Activated naive CD8-positive, alpha-beta T cell (primary cell): ENCODE results near the gene UHMK1.
A peak's percentile ranks its signal among the peaks of the same experiment; 100 is the strongest.
"Not testable (repeated sequence)": the region's sequence is repeated elsewhere in the genome, so short reads cannot be mapped to it uniquely, and the experiment has no call there.

Experiments
- H3K27ac Mint-ChIP-seq: one replicate; pipeline ENCODE4 v1.8.0; 2021; ENCODE audit warnings: mixed read lengths
- H3K27me3 Mint-ChIP-seq: one replicate; pipeline ENCODE4 v1.8.0; 2021; ENCODE audit warnings: mixed read lengths
- H3K36me3 Mint-ChIP-seq: one replicate; pipeline ENCODE4 v1.8.0; 2021; ENCODE audit warnings: mixed read lengths
- H3K4me1 Mint-ChIP-seq: one replicate; pipeline ENCODE4 v1.8.0; 2021; ENCODE audit warnings: low read depth, mixed read lengths
- H3K4me3 Mint-ChIP-seq: one replicate; pipeline ENCODE4 v1.8.0; 2021; ENCODE audit warnings: mild to moderate bottlenecking, mixed read lengths
- H3K9me3 Mint-ChIP-seq: one replicate; pipeline ENCODE4 v1.8.0; 2021; ENCODE audit warnings: low read depth, mixed read lengths

The UHMK1 gene

DNA sequence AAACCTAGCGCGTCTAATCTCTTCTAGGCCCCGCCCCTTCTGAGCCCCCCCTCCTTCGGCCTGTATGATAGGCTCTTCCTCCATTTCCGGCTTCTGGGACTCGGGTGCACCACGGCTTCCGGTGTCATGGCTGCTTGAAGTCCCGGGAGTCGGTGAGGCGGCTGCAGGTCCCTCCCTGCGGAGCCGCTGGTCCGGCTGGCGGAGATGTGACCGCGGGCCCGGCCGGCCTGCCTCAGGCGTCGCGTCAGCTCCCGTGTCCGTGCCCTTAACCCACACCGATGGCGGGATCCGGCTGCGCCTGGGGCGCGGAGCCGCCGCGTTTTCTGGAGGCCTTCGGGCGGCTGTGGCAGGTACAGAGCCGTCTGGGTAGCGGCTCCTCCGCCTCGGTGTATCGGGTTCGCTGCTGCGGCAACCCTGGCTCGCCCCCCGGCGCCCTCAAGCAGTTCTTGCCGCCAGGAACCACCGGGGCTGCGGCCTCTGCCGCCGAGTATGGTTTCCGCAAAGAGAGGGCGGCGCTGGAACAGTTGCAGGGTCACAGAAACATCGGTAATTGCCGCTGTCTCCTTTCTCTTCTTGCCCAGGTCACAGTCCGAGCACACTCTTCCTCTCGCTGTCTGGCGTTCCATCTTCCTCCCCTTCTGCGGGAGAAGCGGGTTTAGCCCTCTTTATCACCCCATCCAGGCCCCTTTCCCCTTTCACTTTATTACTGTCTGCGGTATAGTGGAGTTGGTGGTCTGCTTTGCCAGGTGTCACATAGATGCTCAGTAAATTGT lies at the start of gene UHMK1:
Gene UHMK1, plus strand, starts transcription at position 96 of the 773 bp plus-strand sequence. Its CDS starts 183 bp downstream, at position 279.
- Mint-ChIP-seq H3K27me3 (no peaks in the 10 kb centered on the region), H3K9me3 (no peaks in the 10 kb centered on the region), H3K27ac (peak within 1 kb of the TSS; percentile 96), H3K4me3 (peak within 1 kb of the TSS; percentile 90), H3K36me3 (peaks cover 2% of the 10 kb centered on the region), H3K4me1 (peaks cover 36% of the 10 kb centered on the region)

GRCh38 chr1:162454361-162454760 lies 43.3 kb upstream of the UHMK1 start:
- not testable (repeated sequence) for H3K9me3 Mint-ChIP-seq, H3K36me3 Mint-ChIP-seq, H3K27ac Mint-ChIP-seq, H3K4me1 Mint-ChIP-seq, H3K4me3 Mint-ChIP-seq, H3K27me3 Mint-ChIP-seq

GRCh38 chr1:162456323-162456722 lies 41.3 kb upstream of the UHMK1 start:
- no peaks in the 10 kb centered on the region for H3K36me3 Mint-ChIP-seq
- H3K27me3 Mint-ChIP-seq, result peaks cover 5% of the 10 kb centered on the region
- no peak overlapping the region for H3K27ac Mint-ChIP-seq
- H3K4me1 Mint-ChIP-seq, result no peaks in the 10 kb centered on the region
- no peaks in the 10 kb centered on the region for H3K9me3 Mint-ChIP-seq
- H3K4me3 Mint-ChIP-seq, result no peak overlapping the region

DNA sequence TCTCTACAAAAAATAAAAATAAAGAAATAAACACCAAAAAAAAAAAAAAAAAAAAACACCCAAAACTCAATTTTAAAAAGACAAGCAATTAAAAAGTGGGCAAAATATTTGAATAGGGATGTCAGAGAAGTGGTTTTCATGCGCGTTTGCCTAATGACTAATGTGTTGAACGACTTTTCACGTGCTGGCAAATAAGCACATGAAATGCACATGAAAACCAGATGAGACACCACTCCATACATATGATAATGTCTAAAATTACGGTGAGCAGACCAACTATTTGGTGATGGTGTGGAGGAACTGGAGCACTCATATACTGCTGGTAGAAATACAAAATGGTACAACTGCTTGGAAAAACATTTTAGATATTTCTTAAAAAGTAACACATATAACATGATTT lies 39.4 kb upstream of the UHMK1 start:
- no peak overlapping the region for H3K4me3 Mint-ChIP-seq
- no peaks in the 10 kb centered on the region for H3K9me3 Mint-ChIP-seq
- H3K4me1 Mint-ChIP-seq, result no peaks in the 10 kb centered on the region
- H3K36me3 Mint-ChIP-seq, result no peaks in the 10 kb centered on the region
- no peak overlapping the region for H3K27ac Mint-ChIP-seq
- H3K27me3 Mint-ChIP-seq, result peaks cover 6% of the 10 kb centered on the region

- not testable (repeated sequence) for H3K4me1 Mint-ChIP-seq, H3K27ac Mint-ChIP-seq, H3K36me3 Mint-ChIP-seq, H3K9me3 Mint-ChIP-seq, H3K4me3 Mint-ChIP-seq, H3K27me3 Mint-ChIP-seq
Observed at GRCh38 chr1:162462425-162462824, 35.2 kb upstream of the UHMK1 start.

DNA sequence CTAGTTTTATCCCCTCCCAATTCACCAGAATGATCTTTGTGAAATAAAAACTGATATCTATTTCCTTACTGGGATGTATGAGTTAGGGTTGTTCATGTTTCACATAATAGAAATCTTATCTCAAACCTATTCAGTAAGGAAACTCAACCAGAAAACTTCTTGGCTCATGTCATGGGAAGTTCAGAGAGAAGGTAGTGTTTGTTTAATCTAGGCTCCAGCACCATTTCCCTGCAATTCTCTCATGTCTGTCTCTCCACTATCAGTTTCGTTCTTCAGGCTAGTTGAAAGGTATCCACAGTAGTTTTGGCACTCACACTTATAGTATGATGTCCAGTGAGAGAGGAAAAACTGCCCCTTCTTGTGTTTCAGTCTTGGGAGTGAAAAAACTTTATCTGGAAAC lies 34.6 kb upstream of the UHMK1 start:
- no peaks in the 10 kb centered on the region for H3K9me3 Mint-ChIP-seq
- no peaks in the 10 kb centered on the region for H3K36me3 Mint-ChIP-seq
- H3K4me3 Mint-ChIP-seq, result no peak overlapping the region
- H3K27ac Mint-ChIP-seq, result no peak overlapping the region
- H3K4me1 Mint-ChIP-seq, result no peaks in the 10 kb centered on the region
- peaks cover 3% of the 10 kb centered on the region for H3K27me3 Mint-ChIP-seq

DNA sequence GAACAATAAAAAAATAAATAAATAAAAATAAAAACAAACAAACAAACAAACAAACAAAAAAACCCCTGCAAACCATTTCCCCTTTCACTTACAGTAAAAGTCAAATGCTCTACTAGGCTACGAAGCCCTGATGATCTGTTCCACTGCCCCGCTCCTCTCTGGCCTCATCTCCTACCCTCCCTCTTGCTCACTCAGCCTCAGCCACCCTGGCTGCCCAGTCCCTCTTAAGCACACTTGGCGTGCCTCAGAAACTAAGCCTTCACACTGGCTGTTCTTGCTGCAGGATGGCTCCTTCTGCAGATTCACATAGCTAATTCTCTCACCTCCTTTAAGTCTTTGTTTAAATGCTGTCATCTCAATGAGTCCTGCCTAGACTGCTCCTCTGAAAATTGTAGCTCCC lies 30.8 kb upstream of the UHMK1 start:
- Mint-ChIP-seq H3K27me3 (peaks cover 8% of the 10 kb centered on the region), H3K9me3 (no peaks in the 10 kb centered on the region), H3K4me1 (no peaks in the 10 kb centered on the region), H3K36me3 (no peaks in the 10 kb centered on the region), H3K27ac (no peak overlapping the region), H3K4me3 (no peak overlapping the region)

GRCh38 chr1:162470216-162470615 lies 27.4 kb upstream of the UHMK1 start:
- Mint-ChIP-seq H3K36me3 (peaks cover 4% of the 10 kb centered on the region), H3K9me3 (no peaks in the 10 kb centered on the region), H3K27me3 (peaks cover 8% of the 10 kb centered on the region), H3K4me1 (no peaks in the 10 kb centered on the region), H3K27ac (no peak overlapping the region), H3K4me3 (no peak overlapping the region)

DNA sequence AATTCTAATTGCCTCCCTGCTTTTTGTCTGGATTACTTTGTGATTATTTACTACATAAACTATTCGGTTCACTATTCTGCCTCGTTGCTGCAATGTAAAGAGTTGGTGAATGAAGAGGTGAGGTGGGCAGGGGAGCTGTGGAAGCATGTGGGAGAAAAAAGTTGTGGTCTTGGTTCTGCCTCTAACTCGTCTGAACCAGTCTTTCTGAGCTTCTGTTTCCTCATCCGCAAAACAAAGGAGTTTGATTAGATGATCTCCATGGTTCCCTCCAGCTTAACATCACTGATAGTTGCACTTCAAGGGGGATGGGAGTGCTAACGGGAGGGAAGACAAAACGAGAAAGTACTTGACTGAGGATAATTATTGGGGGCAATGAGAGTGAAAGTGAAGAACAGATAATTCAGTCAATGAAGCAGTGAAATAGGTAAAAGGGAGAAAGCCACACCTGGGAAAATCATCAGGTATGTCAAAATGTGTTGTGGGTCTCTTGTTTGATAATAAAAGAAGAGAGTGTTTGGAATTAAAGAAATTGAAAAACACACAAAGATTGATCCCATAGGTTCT lies 26.2 kb upstream of the UHMK1 start:
- peaks cover 4% of the 10 kb centered on the region for H3K9me3 Mint-ChIP-seq
- no peak overlapping the region for H3K27ac Mint-ChIP-seq
- H3K4me3 Mint-ChIP-seq, result no peak overlapping the region
- peaks cover 9% of the 10 kb centered on the region for H3K27me3 Mint-ChIP-seq
- no peaks in the 10 kb centered on the region for H3K4me1 Mint-ChIP-seq
- peaks cover 7% of the 10 kb centered on the region for H3K36me3 Mint-ChIP-seq

- Mint-ChIP-seq H3K4me1 (no peaks in the 10 kb centered on the region), H3K36me3 (peaks cover 10% of the 10 kb centered on the region), H3K4me3 (no peak overlapping the region), H3K27ac (no peak overlapping the region), H3K9me3 (peaks cover 4% of the 10 kb centered on the region), H3K27me3 (peaks cover 12% of the 10 kb centered on the region)
Observed at GRCh38 chr1:162475089-162475488, 22.5 kb upstream of the UHMK1 start.

- Mint-ChIP-seq H3K4me1 (no peaks in the 10 kb centered on the region), H3K4me3 (no peak overlapping the region), H3K9me3 (peaks cover 4% of the 10 kb centered on the region), H3K27ac (no peak overlapping the region), H3K27me3 (peaks cover 13% of the 10 kb centered on the region), H3K36me3 (peaks cover 10% of the 10 kb centered on the region)
Observed at GRCh38 chr1:162475539-162476185, 22.0 kb upstream of the UHMK1 start.

DNA sequence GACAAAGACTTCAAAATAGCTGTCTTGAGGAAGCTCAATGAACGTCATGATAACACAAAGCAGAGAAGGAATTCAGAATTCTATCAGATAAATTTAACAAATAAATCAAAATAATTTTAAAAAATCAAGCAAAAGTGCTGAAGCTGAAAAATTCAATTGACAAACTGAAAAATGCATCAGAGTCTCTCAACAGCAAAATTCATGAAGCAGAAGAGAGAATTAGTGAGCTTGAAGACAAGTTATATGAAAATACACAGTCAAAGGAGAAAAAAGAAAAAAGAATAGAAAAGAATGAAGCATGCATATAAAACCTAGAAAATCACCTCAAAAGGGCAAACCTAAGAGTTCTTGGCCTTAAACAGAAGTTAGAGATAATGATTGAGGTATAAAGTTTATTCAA lies 21.0 kb upstream of the UHMK1 start:
- Mint-ChIP-seq H3K9me3 (peaks cover 4% of the 10 kb centered on the region), H3K36me3 (peaks cover 10% of the 10 kb centered on the region), H3K4me3 (no peak overlapping the region), H3K27ac (no peak overlapping the region), H3K27me3 (peaks cover 9% of the 10 kb centered on the region), H3K4me1 (no peaks in the 10 kb centered on the region)

DNA sequence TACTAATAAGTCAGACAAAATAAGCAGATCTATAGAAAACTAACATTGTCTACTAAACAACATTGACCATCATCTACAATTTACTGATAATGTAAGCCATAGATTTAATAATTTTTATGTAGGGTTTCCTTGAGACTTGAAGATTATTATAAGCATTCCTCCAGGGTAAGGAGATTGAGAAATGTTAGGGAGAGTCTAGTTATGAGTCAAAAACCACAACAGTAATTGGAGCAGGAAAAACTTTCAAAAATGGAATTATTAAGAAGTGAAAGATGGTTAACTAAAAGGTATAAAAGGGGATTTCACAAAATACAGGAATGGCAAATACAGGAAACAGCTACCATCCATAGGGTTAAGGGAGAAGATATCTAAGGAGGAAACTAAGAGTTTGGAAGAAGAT lies 12.4 kb upstream of the UHMK1 start:
- no peak overlapping the region for H3K4me3 Mint-ChIP-seq
- H3K27me3 Mint-ChIP-seq, result peaks cover 11% of the 10 kb centered on the region
- no peaks in the 10 kb centered on the region for H3K4me1 Mint-ChIP-seq
- no peak overlapping the region for H3K27ac Mint-ChIP-seq
- no peaks in the 10 kb centered on the region for H3K9me3 Mint-ChIP-seq
- H3K36me3 Mint-ChIP-seq, result no peaks in the 10 kb centered on the region

DNA sequence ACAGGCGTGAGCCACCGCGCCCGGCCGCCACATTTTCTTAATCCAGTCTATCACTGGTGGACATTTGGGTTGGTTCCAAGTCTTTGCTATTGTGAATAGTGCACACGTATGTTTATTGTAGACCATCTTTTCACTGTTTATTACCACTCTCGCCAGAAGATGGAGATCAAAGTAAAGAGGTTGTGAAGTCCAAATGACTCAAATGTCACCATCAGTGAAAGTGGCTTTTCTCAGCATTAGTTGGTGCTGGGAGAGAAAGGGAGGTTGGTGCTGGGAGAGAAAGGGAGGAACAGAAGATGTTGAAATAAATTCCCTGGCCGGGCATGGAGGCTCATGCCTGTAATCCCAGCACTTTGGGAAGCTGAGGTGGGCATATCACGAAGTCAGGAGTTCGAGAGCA lies 10.4 kb upstream of the UHMK1 start:
- H3K27me3 Mint-ChIP-seq, result peaks cover 15% of the 10 kb centered on the region
- H3K36me3 Mint-ChIP-seq, result no peaks in the 10 kb centered on the region

DNA sequence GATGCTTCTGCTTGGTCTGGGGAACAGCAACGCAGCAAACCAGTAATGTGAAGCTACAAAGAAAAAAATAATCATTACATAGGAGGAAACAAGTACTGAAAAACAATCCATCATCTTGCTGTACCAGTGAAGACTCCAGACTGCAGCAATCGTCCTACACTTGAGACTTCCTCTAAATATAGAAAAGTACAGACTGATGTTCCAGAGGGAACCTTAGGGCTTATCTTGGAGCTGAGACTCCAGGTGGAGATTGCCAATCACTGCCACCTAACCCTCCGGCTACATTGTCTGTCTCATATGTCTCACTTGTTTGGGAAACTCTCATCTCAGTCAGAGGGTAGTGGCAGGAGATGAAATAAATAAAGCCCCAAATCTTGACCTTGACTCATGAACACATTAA lies 9.4 kb upstream of the UHMK1 start:
- Mint-ChIP-seq H3K27me3 (peaks cover 15% of the 10 kb centered on the region), H3K4me1 (no peaks in the 10 kb centered on the region), H3K36me3 (no peaks in the 10 kb centered on the region), H3K9me3 (no peaks in the 10 kb centered on the region), H3K27ac (no peak overlapping the region), H3K4me3 (no peak overlapping the region)

More for the DNA sequence above, 10.4 kb upstream of the UHMK1 start:
- H3K4me1 Mint-ChIP-seq, result no peaks in the 10 kb centered on the region
- no peak overlapping the region for H3K27ac Mint-ChIP-seq
- H3K4me3 Mint-ChIP-seq, result no peak overlapping the region
- H3K9me3 Mint-ChIP-seq, result no peaks in the 10 kb centered on the region
